HCT116 (cell line): ENCODE measurements around the gene RGS6.

Experiments used
- EZH2phosphoT487 ChIP-seq: fragments of 200-600 bp; IDR thresholded peaks from 2 replicates; pipeline ENCODE4 v1.6.1; 2018; ENCODE audit warnings: antibody characterized with exemption, borderline replicate concordance
- POLR2A ChIP-seq: IDR thresholded peaks from 2 replicates; pipeline ENCODE4 v1.7.0; 2011; ENCODE audit warnings: borderline replicate concordance; ENCODE audit not compliant: insufficient read depth, insufficient read length; ENCODE audit errors: extremely low read depth
- POLR2AphosphoS5 ChIP-seq: IDR thresholded peaks from 2 replicates; pipeline ENCODE4 v1.6.1; 2011; ENCODE audit warnings: mild to moderate bottlenecking, low read depth, low read length, moderate library complexity
- TF ChIP-seq, protein P1 (sequence below): IDR thresholded peaks from 2 replicates; pipeline ENCODE4 v1.6.1; 2011; ENCODE audit warnings: mild to moderate bottlenecking, low read length, moderate library complexity; ENCODE audit not compliant: insufficient replicate concordance; ENCODE audit errors: extremely low read depth
- TF ChIP-seq, protein P2 (sequence below), 3 experiments: fragments of 200-600 bp in 1 of 3; sonication (generic) in 1 of 3; IDR thresholded peaks in 2 of 3; conservative IDR thresholded peaks in 1 of 3; 2 replicates each; pipeline ENCODE4 v1.5.1; 2012 to 2017; ENCODE audit warnings: low read depth in 2 of 3, low read length in 2 of 3, antibody characterized with exemption in 1 of 3, borderline replicate concordance in 1 of 3, control low read depth in 1 of 3, mild to moderate bottlenecking in 1 of 3, mixed read lengths in 1 of 3, mixed run types in 1 of 3, moderate library complexity in 1 of 3; ENCODE audit not compliant: insufficient read depth in 1 of 3
- TF ChIP-seq, protein P3 (sequence below): IDR thresholded peaks from 2 replicates; pipeline ENCODE4 v1.6.1; 2012

DNA sequence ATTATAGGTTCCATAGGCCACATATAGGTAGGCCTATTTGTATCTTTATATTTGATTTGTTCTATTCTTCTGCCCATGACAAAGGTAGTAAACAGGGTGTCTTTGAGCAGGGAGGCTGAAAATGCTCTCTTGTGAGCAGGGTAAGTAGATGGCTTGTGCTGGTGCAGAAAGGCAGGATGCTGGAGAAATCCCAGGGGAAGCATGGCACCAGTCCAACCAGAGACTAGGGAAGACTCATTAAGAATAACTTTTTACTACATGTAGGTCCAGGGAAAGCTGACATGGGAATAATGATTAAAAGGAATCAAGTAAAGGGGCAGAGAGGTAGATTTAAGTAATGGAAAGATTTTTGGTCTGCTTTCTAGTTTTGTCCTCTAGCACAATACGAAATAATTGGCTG is 245.0 kb downstream of the RGS6 start:
- TF ChIP-seq, protein P1, sequence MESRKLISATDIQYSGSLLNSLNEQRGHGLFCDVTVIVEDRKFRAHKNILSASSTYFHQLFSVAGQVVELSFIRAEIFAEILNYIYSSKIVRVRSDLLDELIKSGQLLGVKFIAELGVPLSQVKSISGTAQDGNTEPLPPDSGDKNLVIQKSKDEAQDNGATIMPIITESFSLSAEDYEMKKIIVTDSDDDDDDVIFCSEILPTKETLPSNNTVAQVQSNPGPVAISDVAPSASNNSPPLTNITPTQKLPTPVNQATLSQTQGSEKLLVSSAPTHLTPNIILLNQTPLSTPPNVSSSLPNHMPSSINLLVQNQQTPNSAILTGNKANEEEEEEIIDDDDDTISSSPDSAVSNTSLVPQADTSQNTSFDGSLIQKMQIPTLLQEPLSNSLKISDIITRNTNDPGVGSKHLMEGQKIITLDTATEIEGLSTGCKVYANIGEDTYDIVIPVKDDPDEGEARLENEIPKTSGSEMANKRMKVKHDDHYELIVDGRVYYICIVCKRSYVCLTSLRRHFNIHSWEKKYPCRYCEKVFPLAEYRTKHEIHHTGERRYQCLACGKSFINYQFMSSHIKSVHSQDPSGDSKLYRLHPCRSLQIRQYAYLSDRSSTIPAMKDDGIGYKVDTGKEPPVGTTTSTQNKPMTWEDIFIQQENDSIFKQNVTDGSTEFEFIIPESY, result no peak
- TF ChIP-seq POLR2A (no peak), EZH2phosphoT487 (no peak), POLR2AphosphoS5 (no peak)
- TF ChIP-seq, protein P2, sequence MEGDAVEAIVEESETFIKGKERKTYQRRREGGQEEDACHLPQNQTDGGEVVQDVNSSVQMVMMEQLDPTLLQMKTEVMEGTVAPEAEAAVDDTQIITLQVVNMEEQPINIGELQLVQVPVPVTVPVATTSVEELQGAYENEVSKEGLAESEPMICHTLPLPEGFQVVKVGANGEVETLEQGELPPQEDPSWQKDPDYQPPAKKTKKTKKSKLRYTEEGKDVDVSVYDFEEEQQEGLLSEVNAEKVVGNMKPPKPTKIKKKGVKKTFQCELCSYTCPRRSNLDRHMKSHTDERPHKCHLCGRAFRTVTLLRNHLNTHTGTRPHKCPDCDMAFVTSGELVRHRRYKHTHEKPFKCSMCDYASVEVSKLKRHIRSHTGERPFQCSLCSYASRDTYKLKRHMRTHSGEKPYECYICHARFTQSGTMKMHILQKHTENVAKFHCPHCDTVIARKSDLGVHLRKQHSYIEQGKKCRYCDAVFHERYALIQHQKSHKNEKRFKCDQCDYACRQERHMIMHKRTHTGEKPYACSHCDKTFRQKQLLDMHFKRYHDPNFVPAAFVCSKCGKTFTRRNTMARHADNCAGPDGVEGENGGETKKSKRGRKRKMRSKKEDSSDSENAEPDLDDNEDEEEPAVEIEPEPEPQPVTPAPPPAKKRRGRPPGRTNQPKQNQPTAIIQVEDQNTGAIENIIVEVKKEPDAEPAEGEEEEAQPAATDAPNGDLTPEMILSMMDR (IDR thresholded peaks at IDR 0.05 in 2 of 3, conservative IDR thresholded peaks at IDR 0.05 in 1 of 3; ENCODE audit: borderline replicate concordance in 1 of 3, insufficient read depth in 1 of 3, low read depth in 2 of 3, low read length in 2 of 3), result no peak
- TF ChIP-seq, protein P3, sequence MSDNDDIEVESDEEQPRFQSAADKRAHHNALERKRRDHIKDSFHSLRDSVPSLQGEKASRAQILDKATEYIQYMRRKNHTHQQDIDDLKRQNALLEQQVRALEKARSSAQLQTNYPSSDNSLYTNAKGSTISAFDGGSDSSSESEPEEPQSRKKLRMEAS, result no peak
